Thyroid gland (tissue), 4 donors: ENCODE measurements around the gene UBE2E2. TPM values are rescaled to one million over a fixed set of nuclear protein-coding genes. Genes with fewer than 3 reads are reported as not detected.

Source experiments
- DNase-seq, 2 donors: peaks; one replicate each; pipeline ENCODE4 v3.0.0-alpha.2; 2019
- H3K27ac ChIP-seq, 3 donors: fragments of 200-600 bp; sonication (generic); 1 replicate in 2 of 3; 2 replicates in 1 of 3; pipeline ENCODE4 v1.5.1; 2016 to 2019; ENCODE audit warnings: mild to moderate bottlenecking in 1 of 3, moderate library complexity in 1 of 3
- H3K27me3 ChIP-seq: fragments of 200-600 bp; sonication (generic); one replicate; pipeline ENCODE4 v1.5.1; 2019
- H3K36me3 ChIP-seq, 2 donors: fragments of 200-600 bp; sonication (generic); one replicate each; pipeline ENCODE4 v1.5.1; 2016 to 2019
- H3K4me1 ChIP-seq, 2 donors: fragments of 200-600 bp; sonication (generic); one replicate each; pipeline ENCODE4 v1.5.1; 2017 to 2019
- H3K4me3 ChIP-seq, 3 donors: fragments of 200-600 bp; sonication (generic); replicated peaks in 1 of 3; 1 replicate in 2 of 3; 2 replicates in 1 of 3; pipeline ENCODE4 v1.5.1; 2016; ENCODE audit warnings: mild to moderate bottlenecking in 1 of 3
- H3K9me3 ChIP-seq: fragments of 200-600 bp; sonication (generic); one replicate; pipeline ENCODE4 v1.5.1; 2017
- CTCF ChIP-seq, 6 experiments: fragments of 200-600 bp in 3 of 6; fragments of 450-650 bp in 3 of 6; sonication (generic) in 3 of 6; IDR thresholded peaks; one replicate each; pipeline ENCODE4 v1.5.1; 2016 to 2019; ENCODE audit warnings: antibody characterized with exemption in 6 of 6, mild to moderate bottlenecking in 2 of 6, inconsistent platforms in 1 of 6, moderate library complexity in 1 of 6
- POLR2A ChIP-seq, 2 donors: fragments of 450-650 bp; IDR thresholded peaks; one replicate each; pipeline ENCODE4 v1.6.1; 2017; ENCODE audit warnings: antibody characterized with exemption in 2 of 2, mild to moderate bottlenecking in 2 of 2, moderate library complexity in 1 of 2
- WGBS, 2 donors: methylation state at CpG; one replicate each; pipeline ENCODE4 v1.1.5; 2017; 5-methylcytosine and 5-hydroxymethylcytosine counted together
- intact Hi-C: fragments of 100-400 bp; cut with DNase I; formaldehyde crosslinking; loops from one replicate; pipeline ENCODE4 v1.15.1; 2023
- total RNA-seq, 4 donors: library from RNA; depleted of rRNA; stranded (reverse); fragments of >200 nt; gene quantifications; one replicate each; pipeline ENCODE4 v1.2.3, GENCODE V29; 2016

The UBE2E2 gene
- total RNA-seq, 4 donors from 2014 or later = 28.5 to 46.0 (median 38.4) TPM

GRCh38 chr3:23602971-23603370 lies 399.8 kb downstream of the UBE2E2 start:
- no peaks in the 10 kb centered on the region for H3K27me3 ChIP-seq
- DNase-seq = no peak
- TF ChIP-seq POLR2A (IDR thresholded peaks at IDR 0.05) (no peak), CTCF (IDR thresholded peaks at IDR 0.05) (no peak)
- H3K27ac ChIP-seq = no peak overlapping the region
- peaks cover 23 to 27% of the 10 kb centered on the region in 2 donors for H3K4me1 ChIP-seq
- no peaks in the 10 kb centered on the region for H3K36me3 ChIP-seq
- no peak overlapping the region for H3K4me3 ChIP-seq
- intact Hi-C loops = no loop called here
- WGBS, 2 donors = 89 to 94% methylated on average over 9 of the region's 9 CpGs
- no peaks in the 10 kb centered on the region for H3K9me3 ChIP-seq

GRCh38 chr3:23607184-23607847 lies 404.2 kb downstream of the UBE2E2 start:
- Histone ChIP-seq H3K36me3 (no peaks in the 10 kb centered on the region), H3K4me1 (peaks cover 20 to 35% of the 10 kb centered on the region in 2 donors), H3K27me3 (no peaks in the 10 kb centered on the region), H3K9me3 (no peaks in the 10 kb centered on the region), H3K4me3 (no peak overlapping the region), H3K27ac (peak overlapping the region in 1 of 3 donors; percentile 47)
- DNase-seq = no peak
- intact Hi-C loops = no loop called here
- no peak for TF ChIP-seq POLR2A (IDR thresholded peaks at IDR 0.05)
- TF ChIP-seq CTCF (IDR thresholded peaks at IDR 0.05) = no peak
- WGBS, 2 donors = 38 to 44% methylated on average over 8 of the region's 8 CpGs

GRCh38 chr3:23608650-23609049 lies 405.5 kb downstream of the UBE2E2 start:
- WGBS, 2 donors = 86 to 90% methylated on average over 2 of the region's 2 CpGs
- TF ChIP-seq POLR2A (IDR thresholded peaks at IDR 0.05) (no peak), CTCF (IDR thresholded peaks at IDR 0.05) (no peak)
- Histone ChIP-seq H3K9me3 (no peaks in the 10 kb centered on the region), H3K4me3 (no peak overlapping the region), H3K27me3 (no peaks in the 10 kb centered on the region), H3K27ac (no peak overlapping the region), H3K4me1 (peaks cover 20 to 38% of the 10 kb centered on the region in 2 donors), H3K36me3 (no peaks in the 10 kb centered on the region)
- DNase-seq = no peak
- intact Hi-C loops = no loop called here

DNA sequence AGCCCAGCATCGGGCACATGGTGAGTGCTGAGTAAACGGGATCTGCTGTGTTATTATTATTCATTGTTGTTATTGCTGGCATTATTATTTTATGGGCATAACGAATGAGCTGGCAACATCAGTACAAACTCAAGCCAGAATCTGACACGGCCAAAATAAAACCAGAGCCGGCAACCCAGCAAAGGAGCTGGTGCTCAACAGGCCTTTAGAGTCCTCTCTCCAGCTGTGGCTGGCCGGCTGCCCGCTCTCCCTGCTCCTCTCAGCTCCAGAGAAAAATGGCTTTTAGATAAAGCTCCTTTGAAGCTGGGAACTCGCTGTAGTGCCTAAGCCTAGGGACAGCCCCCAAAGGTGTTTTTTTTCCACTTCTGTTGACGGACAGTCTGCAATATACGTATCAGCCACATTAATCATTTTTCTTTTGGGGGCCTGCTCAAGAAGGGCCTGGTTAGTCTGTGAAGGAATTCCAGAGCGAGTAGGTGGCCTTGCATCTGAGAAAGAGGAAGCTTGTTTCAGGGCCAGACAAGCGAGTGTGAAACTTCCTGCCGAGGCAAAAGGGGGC lies 408.7 kb downstream of the UBE2E2 start:
- intact Hi-C loops = no loop called here
- H3K4me1 ChIP-seq = peaks cover 20 to 34% of the 10 kb centered on the region in 2 donors
- TF ChIP-seq POLR2A (IDR thresholded peaks at IDR 0.05) (no peak), CTCF (IDR thresholded peaks at IDR 0.05) (no peak)
- 8 to 28% methylated on average over 13 of the region's 13 CpGs for WGBS, 2 donors
- no peaks in the 10 kb centered on the region for H3K27me3 ChIP-seq
- DNase-seq = peak; percentile 87 to 89
- H3K9me3 ChIP-seq = no peaks in the 10 kb centered on the region
- no peaks in the 10 kb centered on the region for H3K36me3 ChIP-seq
- peak overlapping the region in 2 of 3 donors; percentile 43 to 60 for H3K27ac ChIP-seq
- H3K4me3 ChIP-seq = no peak overlapping the region

DNA sequence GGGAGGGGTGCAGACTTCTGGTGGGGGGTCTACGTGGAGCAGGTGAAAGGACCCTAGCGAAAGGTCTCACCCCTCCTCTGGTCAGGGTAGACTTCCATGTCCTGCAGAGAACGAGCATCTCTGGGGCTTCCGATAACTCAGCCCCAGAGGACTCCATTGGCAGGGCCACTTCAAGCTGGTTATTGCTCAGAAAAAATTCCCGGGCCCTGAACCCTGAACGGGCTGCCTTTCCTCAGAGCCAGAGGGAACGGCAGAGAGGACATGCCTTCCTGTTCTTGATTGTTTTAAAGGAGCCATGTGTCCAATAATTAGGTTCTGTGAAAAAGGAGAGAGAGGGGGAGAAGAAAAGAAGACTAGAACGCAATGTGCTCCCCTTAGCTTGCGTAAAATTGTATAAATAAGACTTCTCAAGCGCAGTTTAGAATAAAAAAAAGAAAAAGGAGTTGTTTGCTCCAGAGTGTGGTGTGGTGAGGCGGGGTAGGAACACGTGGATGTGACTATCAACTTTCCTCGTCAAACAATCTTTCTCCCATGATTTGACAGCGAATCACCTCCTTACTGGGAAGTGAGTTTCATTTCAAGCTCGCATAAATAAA lies 409.3 kb downstream of the UBE2E2 start:
- no peaks in the 10 kb centered on the region for H3K9me3 ChIP-seq

More for the DNA sequence above, 409.3 kb downstream of the UBE2E2 start:
- Histone ChIP-seq H3K27ac (peak overlapping the region in 2 of 3 donors; percentile 43 to 60), H3K4me1 (peaks cover 16 to 29% of the 10 kb centered on the region in 2 donors), H3K4me3 (no peak overlapping the region), H3K36me3 (no peaks in the 10 kb centered on the region), H3K27me3 (no peaks in the 10 kb centered on the region)
- DNase-seq = no peak
- WGBS, 2 donors = 63 to 65% methylated on average over 15 of the region's 15 CpGs
- TF ChIP-seq CTCF (IDR thresholded peaks at IDR 0.05) (no peak), POLR2A (IDR thresholded peaks at IDR 0.05) (no peak)
- intact Hi-C loops = no loop called here
